Measurements from ENCODE around the gene SLC28A2.
"Not testable (repeated sequence)": the region's sequence is repeated elsewhere in the genome, so short reads cannot be mapped to it uniquely, and the experiment has no call there.

Gene SLC28A2

GRCh38 chr15:45265506-45265905, 13.5 kb downstream of the SLC28A2 start:
- DNase-seq = no peak

DNA sequence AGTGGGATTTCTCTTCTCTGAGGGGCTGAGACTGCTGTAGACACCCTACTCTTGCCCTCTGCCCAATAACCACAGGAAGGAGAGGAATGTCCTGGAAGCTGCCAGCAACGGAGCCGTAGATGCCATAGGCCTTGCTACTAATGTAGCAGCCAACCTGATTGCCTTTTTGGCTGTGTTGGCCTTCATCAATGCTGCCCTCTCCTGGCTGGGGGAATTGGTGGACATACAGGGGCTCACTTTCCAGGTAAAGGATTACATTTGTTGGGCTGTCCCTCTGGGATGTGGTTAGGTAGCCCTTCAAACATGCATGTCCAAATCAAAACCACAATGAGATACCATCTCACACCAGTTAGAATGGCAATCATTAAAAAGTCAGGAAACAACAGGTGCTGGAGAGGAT, 16.1 kb downstream of the SLC28A2 start:
- DNase-seq = no peak

DNA sequence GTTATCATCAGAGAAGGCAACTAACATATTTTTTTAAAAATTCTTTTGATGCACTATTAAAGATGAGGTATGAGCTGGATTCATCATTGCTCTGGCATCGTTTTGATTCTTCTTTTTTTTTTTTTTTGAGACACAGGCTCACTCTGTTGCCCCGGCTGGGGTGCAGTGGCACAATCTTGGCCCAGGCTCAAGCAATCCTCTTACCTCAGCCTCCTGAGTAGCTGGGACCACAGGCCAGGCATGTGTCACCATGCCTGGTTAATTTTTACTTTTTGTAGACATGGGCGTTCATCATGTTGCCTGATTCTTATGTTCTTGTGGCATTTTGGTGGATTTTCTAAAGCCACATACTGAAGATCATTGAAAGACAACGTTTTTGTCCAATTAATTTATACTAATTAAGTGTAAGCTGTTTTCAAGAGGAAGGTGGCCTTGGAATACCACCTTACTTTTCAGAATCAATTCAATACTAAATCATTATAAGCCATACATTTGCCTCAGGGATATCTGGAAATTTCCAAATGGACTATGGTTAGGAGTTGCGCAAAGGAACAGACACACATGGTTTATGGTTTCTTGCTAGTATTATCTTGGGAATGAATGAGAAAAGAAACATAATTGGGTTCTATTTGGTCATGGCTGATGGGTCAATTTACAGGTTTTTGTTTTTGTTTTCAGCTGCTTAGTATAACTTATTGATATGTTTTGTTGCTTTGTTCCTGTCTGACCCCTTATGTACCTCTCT, 22.8 kb downstream of the SLC28A2 start:
- no peak for DNase-seq

- peak in 1 of 2 experiments; percentile 43 for DNase-seq
Measured at GRCh38 chr15:45276831-45277230, 24.8 kb downstream of the SLC28A2 start.

DNA sequence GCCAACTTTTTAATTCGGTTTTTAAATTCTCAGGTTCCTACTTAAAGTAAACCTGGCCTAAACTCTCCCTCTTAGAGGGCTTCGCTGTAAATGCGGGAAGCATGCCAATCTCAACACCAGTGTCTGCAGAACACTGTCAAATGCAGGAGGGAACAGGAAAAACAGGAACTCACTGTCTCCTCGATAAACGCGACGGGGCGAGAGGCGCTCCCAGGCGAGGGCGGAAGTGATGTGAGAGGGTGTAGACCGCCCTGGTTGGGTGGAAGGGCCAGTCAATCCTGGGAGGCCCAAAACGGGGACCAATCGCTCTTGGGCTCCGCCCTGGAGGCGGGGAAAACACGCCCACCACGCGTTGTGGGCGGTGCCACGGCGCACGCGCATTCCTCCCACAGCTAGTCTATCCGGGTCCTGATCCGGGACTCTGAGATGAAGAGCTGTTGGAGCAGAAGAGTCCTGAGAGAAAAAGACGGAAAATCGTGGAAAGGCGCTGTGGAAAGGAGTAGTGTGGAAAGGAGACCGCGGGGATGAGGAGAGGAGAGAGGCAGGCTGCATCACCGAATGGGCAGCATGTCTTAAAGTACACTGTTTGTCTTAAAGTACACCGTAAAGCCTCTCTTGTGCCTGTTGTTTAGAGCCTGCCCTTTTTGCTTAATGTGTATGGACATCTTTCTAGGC, 27.1 kb downstream of the SLC28A2 start:
- peak; percentile 96 to 98 for DNase-seq

DNA sequence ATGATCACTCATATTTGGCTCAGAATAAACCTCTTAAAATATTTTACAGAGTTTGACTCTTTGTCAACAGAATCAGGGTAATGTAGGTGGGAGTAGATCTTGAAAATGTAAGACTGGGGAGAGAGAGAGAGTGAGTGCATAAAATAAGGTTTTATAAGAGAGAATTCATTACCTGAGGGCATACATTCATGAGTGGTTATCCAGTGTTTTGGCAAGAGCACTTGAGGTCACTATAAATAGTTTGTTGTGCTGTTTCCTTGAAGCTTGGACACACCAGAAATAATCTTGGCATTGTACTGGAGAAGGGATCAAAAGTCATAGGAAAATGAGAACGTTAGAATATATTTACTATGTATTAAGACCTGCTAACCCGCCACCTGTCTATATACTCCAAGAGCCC, 33.4 kb downstream of the SLC28A2 start:
- no peak for DNase-seq

- peak; percentile 13 to 16 for DNase-seq
Measured at GRCh38 chr15:45287390-45287956, 35.4 kb downstream of the SLC28A2 start.

GRCh38 chr15:45288947-45289346, 36.9 kb downstream of the SLC28A2 start:
- no peak for DNase-seq

DNA sequence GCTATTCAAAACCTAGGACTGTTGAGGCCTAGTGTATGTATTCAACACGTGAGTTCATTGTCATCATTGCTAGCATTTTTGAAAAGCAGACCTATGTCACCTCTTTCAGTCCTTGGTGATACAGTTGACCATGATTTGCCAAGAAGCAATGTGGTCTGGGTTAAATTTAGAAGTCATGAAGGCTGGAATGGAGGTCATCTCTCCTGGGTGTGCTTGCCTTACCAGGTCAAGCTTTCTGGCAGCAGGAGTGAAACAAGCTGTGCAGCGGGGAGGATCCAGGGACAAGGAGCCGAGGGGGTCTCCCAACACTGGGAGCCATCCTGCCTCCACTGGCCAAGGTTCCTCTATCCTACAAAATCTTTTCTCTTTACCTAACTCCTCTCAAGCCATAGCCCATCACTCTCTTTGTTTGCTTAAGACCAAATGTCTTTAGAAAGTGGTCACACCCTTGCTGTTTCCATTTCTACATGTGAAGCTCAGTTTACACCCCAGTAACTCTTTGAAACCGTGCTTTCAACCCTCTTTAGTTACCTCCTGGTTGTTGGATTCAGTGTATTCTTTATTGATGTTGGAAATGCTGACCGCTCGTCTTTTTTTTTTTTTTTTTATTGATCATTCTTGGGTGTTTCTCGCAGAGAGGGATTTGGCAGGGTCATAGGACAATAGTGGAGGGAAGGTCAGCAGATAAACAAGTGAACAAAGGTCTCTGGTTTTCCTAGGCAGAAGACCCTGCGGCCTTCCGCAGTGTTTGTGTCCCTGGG, 40.0 kb downstream of the SLC28A2 start:
- DNase-seq = no peak

DNA sequence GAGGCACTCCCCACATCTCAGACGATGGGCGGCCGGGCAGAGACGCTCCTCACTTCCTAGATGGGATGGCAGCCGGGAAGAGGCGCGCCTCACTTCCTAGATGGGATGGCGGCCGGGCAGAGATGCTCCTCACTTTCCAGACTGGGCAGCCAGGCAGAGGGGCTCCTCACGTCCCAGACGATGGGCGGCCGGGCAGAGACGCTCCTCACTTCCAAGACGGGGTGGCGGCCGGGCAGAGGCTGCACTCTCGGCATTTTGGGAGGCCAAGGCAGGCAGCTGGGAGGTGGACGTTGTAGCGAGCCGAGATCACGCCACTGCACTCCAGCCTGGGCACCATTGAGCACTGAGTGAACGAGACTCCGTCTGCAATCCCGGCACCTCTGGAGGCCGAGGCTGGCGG, 41.3 kb downstream of the SLC28A2 start:
- DNase-seq = not testable (repeated sequence)

- not testable (repeated sequence) for DNase-seq
Measured at GRCh38 chr15:45298964-45299378, 46.9 kb downstream of the SLC28A2 start.

DNA sequence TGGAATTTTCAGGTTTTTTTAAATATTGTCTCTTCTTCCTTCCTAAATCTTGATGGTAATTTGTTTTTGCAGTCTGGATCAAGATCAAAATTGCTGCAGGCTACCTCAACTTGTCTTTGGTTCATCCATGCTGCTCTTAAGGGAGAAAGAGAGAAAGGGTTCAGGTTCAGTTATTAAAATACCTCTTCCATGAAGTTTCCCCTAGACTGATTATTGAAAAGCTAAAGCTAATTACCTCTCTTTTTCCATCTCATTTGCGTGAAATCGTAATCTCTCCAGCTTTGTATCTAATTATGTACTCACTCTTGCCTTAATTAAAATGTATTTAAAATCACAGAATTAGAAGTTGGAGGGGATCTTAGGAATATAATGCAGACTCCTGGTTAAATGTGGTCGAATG, 52.7 kb downstream of the SLC28A2 start:
- no peak for DNase-seq

GRCh38 chr15:45306105-45306504, 54.1 kb downstream of the SLC28A2 start:
- DNase-seq = no peak

DNA sequence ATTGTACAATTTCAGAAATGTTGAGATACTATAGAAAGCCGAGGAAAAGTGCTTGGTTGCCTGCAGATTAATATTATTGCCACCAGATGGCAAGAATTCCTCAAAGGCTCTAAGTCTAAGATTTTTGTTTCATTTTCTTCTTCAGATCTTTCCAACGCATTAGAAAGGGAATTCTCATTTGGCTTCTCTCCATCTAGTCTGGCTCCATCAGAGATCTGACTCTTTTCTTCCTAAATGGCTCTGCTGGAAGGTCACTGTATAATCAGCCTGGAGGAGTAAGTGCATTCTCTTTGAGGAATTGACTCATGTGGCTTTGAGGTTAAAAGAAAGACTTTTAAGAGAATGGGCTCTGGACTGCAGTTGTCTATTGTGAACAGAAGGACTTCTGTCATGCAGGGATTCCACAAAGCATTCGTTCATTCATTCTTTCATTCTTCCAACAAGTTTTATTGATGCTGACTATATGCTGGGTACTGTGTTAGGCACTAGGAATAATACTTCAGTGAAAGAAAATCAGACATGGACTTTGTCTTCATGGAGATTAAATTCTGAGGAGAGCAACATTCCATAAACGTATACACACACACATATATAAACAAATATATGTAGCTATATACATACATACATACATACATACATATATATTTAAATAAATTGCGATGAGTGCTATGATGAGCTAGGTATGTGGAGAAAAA, 55.3 kb downstream of the SLC28A2 start:
- peak in 1 of 2 experiments; percentile 29 for DNase-seq

DNA sequence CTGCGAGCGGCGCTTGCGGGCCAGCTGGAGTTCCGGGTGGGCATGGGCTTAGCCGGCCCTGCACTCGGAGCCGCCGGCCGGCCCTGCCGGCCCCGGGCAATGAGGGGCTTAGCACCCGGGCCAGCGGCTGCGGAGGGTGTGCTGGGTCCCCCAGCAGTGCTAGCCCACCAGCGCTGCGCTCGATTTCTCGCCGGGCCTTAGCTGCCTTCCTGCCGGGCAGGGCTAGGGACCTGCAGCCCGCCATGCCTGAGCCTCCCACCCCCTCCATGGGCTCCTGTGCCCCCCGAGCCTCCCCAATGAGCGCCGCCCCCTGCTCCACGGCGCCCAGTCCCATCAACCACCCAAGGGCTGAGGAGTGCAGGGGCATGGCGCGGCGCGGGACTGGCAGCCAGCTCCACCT, 62.1 kb downstream of the SLC28A2 start:
- DNase-seq = not testable (repeated sequence)

DNA sequence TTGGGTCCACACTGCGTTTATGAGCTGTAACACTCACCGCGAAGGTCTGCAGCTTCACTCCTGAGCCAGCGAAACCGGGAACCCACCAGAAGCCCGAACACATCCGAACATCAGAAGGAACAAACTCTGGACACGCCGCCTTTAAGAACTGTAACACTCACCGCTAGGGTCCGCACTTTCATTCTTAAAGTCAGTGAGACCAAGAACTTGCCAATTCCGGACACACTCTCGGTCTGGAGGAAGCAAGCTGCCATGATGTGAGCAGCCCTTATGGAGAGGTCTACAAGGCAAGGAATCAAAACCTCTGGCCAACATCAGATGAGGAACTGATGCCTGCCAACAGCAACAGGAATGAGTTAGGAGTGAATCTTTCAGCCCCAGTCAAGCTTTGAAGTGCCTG, 62.9 kb downstream of the SLC28A2 start:
- DNase-seq = no peak

DNA sequence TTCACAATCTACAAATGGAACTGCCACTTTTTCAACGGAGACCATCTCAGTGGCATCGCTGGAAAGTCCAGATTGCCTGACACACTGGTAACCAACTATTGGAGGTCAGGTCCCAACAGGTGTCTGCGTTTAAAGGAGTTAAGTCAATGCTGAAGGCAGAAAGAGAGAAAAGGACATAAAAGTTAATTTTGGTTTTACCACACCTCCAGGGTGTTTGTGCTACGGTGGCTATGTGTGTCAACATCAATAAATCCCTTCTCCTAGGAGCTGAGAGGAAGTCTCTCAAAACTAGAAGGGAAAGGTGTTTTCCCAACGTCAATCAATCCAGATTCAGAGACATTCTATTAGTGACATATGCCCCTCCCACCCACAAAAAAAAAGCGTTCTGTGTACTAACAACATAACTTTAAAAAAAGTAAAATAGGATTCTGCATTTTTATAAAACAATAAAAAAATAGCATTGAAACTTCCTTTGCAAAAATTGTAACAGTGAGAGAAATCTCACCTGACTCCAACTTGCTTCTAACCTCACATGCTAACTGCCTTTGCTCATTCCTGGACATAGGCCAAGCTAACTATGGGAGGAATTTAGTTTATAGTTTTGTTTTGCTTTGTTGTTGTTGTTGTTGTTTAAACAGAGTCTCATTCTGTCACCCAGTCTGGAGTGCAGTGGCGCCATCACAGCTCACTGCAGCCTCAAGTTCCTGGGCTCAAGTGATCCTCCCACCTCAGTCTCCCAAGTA, 67.6 kb downstream of the SLC28A2 start:
- DNase-seq = no peak

GRCh38 chr15:45320581-45321205, 68.7 kb downstream of the SLC28A2 start:
- no peak for DNase-seq

- no peak for DNase-seq
Measured at GRCh38 chr15:45326280-45326679, 74.2 kb downstream of the SLC28A2 start.

GRCh38 chr15:45326741-45327140, 74.7 kb downstream of the SLC28A2 start:
- no peak for DNase-seq

Measured in NCI-H526 (cell line).